Stomach smooth muscle (tissue), 2 donors: ENCODE data around the gene PTPRK.
"Not testable (repeated sequence)": the region's sequence is repeated elsewhere in the genome, so short reads cannot be mapped to it uniquely, and the experiment has no call there.

Experiments used
- H3K27ac ChIP-seq: one replicate; pipeline ENCODE4 v1.7.0; 2013; ENCODE audit warnings: mild to moderate bottlenecking, low read length, inconsistent platforms
- H3K27me3 ChIP-seq, 2 donors: one replicate each; pipeline ENCODE4 v1.7.0; 2013; ENCODE audit warnings: low read length in 2 of 2; ENCODE audit not compliant: insufficient read depth in 2 of 2, control insufficient read depth in 1 of 2
- H3K36me3 ChIP-seq, 2 donors: one replicate each; pipeline ENCODE4 v1.7.0; 2013; ENCODE audit warnings: low read length in 2 of 2; ENCODE audit not compliant: control insufficient read depth in 2 of 2, insufficient read depth in 2 of 2
- H3K4me1 ChIP-seq: one replicate; pipeline ENCODE4 v1.7.0; 2013; ENCODE audit warnings: low read length; ENCODE audit not compliant: control insufficient read depth, insufficient read depth
- H3K4me3 ChIP-seq, 2 donors: one replicate each; pipeline ENCODE4 v1.7.0; 2013; ENCODE audit warnings: low read length in 2 of 2
- H3K9ac ChIP-seq, 2 donors: one replicate each; pipeline ENCODE4 v1.7.0; 2013; ENCODE audit warnings: low read length in 2 of 2, mild to moderate bottlenecking in 1 of 2
- H3K9me3 ChIP-seq, 2 donors: one replicate each; pipeline ENCODE4 v1.7.0; 2013; ENCODE audit warnings: low read length in 2 of 2; ENCODE audit not compliant: control insufficient read depth in 2 of 2
- donor health status: healthy.
- donor health status: Pancreatic carcinoma.

PTPRK gene

DNA sequence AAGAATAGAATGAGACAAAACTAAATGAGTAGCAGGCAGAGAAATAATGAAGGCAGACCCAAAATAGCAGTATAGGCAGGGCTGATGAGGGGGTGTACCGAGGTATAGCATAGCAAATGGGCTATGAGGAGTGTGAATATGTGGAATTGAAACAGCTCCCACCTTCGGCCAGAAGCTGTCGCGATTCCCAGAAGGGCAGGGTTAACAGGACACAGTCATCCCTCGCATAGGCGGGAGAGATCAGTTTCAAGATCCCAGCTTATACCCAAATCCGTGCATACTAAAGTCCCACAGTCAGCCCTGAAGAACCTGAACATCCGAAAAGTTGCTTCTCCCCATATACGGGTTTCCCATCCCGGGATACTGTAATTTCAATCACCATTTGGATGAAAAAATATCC, 82.7 kb downstream of the PTPRK start:
- Histone ChIP-seq H3K4me3 (no peak overlapping the region), H3K27ac (no peak overlapping the region), H3K36me3 (no peaks in the 10 kb centered on the region), H3K4me1 (peaks cover 6% of the 10 kb centered on the region), H3K27me3 (no peaks in the 10 kb centered on the region), H3K9me3 (no peaks in the 10 kb centered on the region), H3K9ac (no peak overlapping the region)

DNA sequence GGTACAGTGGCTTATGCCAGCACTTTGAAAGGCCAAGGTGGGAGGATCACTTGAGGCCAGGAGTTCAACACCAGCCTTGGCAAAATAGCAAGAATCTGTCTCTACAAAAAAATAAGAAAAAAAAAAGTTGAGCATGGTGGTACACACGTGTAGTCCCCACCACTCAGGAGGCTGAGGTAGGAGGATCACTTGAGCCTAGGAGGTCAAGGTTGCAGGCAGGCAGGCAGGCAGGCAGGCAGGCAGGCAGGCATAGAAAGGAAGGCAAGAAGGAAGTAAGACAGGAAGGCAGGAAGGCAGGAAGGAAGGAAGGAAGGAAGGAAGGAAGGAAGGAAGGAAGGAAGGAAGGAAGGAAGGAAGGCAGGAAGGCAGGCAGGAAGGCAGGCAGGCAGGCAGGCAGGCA, 85.6 kb downstream of the PTPRK start:
- H3K27me3 ChIP-seq, H3K27ac ChIP-seq, H3K4me1 ChIP-seq: not testable (repeated sequence)

DNA sequence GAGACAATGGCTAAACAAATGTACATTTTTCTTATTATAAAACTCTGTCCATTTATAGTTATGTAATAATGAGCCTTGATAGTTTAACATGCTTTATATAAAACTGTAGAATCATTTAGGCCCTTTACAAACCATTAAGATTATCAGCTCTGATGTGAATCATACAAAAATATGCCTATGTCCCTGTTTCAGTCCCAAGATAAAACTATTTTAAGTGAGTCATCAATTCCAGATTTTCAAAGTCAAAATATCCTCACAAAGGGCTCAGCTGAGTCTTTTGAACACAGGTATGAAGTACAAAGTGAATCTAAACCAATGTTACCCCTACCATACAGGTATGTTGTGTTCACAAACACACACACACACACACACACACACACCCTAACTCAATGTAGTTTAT, 88.0 kb downstream of the PTPRK start:
- Histone ChIP-seq H3K4me3 (no peak overlapping the region), H3K4me1 (no peaks in the 10 kb centered on the region), H3K27ac (no peak overlapping the region), H3K27me3 (no peaks in the 10 kb centered on the region), H3K9ac (no peak overlapping the region), H3K36me3 (no peaks in the 10 kb centered on the region), H3K9me3 (no peaks in the 10 kb centered on the region)

More for the DNA sequence above, 85.6 kb downstream of the PTPRK start:
- H3K9me3 ChIP-seq, H3K9ac ChIP-seq, H3K4me3 ChIP-seq, H3K36me3 ChIP-seq: not testable (repeated sequence)

DNA sequence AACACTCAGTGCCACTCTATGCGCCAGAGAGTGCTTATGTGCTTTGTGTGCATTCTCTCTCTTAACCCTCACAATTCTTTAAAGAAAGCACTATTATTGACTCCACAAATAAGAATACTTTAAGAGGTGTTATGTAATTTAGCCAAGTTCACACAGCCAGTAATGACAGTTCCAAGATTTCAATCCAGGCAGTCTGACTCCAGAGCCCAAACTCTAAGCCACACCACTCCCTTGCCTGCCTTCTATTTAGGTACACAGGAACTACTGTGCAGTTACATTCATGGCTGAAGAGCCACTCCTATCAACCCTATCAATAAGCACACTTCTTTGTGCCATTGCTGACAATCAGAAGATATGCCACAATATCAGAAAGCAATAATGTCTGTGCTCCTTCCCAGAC, 93.3 kb downstream of the PTPRK start:
- H3K9ac ChIP-seq: no peak overlapping the region
- no peak overlapping the region for H3K27ac ChIP-seq
- no peaks in the 10 kb centered on the region for H3K9me3 ChIP-seq
- no peaks in the 10 kb centered on the region for H3K4me1 ChIP-seq
- H3K4me3 ChIP-seq: no peak overlapping the region
- H3K36me3 ChIP-seq: no peaks in the 10 kb centered on the region
- H3K27me3 ChIP-seq: no peaks in the 10 kb centered on the region

DNA sequence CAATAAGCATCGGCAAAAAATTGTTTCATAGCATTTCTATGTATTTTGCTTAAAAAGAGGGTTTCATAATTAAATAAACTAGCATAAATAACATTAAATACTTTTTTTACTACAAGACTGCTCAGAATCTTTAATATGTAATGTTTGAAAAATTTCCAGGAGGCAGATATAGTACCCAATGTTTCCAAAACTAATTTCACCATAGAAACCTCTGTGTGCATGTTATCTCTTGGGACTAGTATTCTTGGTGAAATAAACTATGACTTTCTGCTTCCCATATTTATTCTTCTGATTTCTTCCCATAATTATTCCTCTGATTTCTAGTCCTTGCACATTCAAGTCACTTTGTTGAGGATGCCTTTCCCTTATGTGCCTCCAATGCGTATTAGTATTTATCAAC, 94.5 kb downstream of the PTPRK start:
- H3K27me3 ChIP-seq: no peaks in the 10 kb centered on the region
- no peaks in the 10 kb centered on the region for H3K9me3 ChIP-seq
- H3K27ac ChIP-seq: no peak overlapping the region
- no peak overlapping the region for H3K9ac ChIP-seq
- H3K36me3 ChIP-seq: no peaks in the 10 kb centered on the region
- H3K4me3 ChIP-seq: no peak overlapping the region
- no peaks in the 10 kb centered on the region for H3K4me1 ChIP-seq

DNA sequence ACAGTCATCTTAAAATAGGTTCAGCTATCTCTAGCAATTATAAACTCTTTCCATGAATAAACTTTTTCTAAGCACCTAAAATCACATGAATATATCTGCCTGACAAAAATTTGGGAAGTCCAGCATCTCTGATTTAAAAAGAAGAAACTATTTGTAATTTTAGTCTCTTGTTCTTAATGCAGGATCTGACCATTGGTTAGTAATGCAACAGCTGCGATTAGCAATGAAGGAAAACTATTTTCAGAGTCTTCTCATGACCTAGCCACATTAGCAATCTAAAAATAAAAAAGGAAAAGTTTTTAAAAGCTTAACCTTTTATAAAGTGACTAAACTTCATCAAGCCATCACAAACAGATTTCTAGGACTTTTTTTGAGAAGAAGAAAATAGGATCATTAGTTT, 97.5 kb downstream of the PTPRK start:
- Histone ChIP-seq H3K27ac (no peak overlapping the region), H3K9ac (no peak overlapping the region), H3K27me3 (no peaks in the 10 kb centered on the region), H3K4me3 (no peak overlapping the region), H3K36me3 (no peaks in the 10 kb centered on the region), H3K4me1 (no peaks in the 10 kb centered on the region), H3K9me3 (peaks cover 0 to 6% of the 10 kb centered on the region in 2 donors)

DNA sequence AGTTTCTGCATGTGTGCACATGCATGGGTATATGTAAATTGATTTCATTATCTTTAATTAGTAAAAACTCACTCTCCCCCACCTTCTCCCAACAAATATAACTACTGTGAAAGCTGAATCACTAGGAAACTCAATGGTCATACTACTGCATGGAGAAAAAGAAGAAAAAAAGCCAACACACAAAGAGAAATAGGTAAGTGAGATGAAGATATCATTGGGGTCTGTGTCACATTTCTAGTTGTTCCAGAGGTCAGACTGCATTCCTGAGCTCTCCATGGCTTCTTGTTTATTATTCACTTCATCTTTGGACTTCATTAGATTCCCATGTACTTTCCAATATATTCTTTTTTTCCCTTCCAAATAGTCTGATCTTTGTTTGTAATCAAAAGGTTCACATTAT, 98.2 kb downstream of the PTPRK start:
- Histone ChIP-seq H3K4me1 (no peaks in the 10 kb centered on the region), H3K9me3 (peaks cover 0 to 6% of the 10 kb centered on the region in 2 donors), H3K4me3 (no peak overlapping the region), H3K27ac (no peak overlapping the region), H3K27me3 (no peaks in the 10 kb centered on the region), H3K36me3 (no peaks in the 10 kb centered on the region), H3K9ac (no peak overlapping the region)

DNA sequence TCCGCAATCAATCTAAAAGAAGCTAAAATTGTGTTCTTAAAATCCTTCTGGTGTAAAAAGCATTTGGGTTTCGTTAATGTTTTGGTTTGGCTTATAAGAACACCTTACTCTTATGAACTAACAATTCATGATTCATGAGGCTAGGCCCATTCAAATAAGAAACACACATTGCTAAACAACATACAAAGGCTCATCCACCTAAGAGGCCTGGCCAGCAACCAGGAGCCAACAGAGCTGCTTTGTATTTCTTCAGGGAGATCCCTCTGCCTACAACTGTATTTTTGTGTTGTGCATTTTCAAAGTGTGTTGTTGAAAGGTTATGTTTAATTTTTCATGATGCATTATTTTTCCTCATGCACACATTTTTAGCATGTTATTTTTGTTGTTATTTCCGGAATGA, 98.6 kb downstream of the PTPRK start:
- H3K9ac ChIP-seq: no peak overlapping the region
- H3K4me3 ChIP-seq: no peak overlapping the region
- no peaks in the 10 kb centered on the region for H3K36me3 ChIP-seq
- no peak overlapping the region for H3K27ac ChIP-seq
- no peaks in the 10 kb centered on the region for H3K27me3 ChIP-seq
- H3K4me1 ChIP-seq: no peaks in the 10 kb centered on the region
- H3K9me3 ChIP-seq: peaks cover 0 to 6% of the 10 kb centered on the region in 2 donors

DNA sequence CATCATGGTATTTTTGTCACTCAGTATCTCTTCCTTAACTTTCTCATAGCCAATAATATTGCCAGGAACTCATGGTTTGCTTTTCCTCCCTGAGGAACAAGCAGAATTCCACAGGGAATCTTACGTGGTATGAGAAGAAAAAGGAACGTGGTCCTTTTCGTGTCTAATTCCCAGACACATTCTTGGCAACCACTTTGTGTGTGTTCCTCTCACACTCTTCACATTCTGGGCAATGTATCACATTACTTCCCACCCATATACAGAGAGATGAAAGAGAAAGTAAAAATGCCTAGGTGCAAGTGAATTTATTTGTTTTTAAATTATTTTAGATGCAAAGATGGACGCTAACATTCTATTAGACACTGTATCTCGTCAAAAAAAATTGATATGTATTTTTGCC, 102.7 kb downstream of the PTPRK start:
- Histone ChIP-seq H3K4me1 (no peaks in the 10 kb centered on the region), H3K27me3 (no peaks in the 10 kb centered on the region), H3K9ac (no peak overlapping the region), H3K36me3 (no peaks in the 10 kb centered on the region), H3K4me3 (peak overlapping the region in 1 of 2 donors; percentile 29), H3K27ac (no peak overlapping the region), H3K9me3 (peaks cover 0 to 6% of the 10 kb centered on the region in 2 donors)

DNA sequence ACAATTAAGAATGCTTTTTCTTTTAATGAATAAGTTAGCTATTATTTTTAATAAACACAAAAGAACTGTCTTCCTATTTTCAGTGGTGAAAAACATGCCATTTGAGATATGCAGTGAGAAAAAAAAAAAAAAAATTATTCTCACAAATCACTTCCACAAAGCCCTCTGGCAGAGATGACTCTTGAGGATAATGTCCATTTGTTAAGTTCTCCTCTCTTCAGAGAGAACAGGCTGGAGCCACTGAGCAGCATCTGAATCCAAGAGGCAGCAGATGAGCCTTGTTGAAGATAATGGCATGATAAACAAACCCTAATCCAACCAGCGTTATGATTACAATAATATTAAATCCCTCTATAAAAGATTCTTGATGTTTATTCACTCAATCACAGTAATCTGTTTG, 105.0 kb downstream of the PTPRK start:
- H3K4me3 ChIP-seq: no peak overlapping the region
- H3K9me3 ChIP-seq: peaks cover 0 to 6% of the 10 kb centered on the region in 2 donors
- no peaks in the 10 kb centered on the region for H3K4me1 ChIP-seq
- H3K36me3 ChIP-seq: no peaks in the 10 kb centered on the region
- H3K27me3 ChIP-seq: no peaks in the 10 kb centered on the region
- no peak overlapping the region for H3K9ac ChIP-seq
- no peak overlapping the region for H3K27ac ChIP-seq

DNA sequence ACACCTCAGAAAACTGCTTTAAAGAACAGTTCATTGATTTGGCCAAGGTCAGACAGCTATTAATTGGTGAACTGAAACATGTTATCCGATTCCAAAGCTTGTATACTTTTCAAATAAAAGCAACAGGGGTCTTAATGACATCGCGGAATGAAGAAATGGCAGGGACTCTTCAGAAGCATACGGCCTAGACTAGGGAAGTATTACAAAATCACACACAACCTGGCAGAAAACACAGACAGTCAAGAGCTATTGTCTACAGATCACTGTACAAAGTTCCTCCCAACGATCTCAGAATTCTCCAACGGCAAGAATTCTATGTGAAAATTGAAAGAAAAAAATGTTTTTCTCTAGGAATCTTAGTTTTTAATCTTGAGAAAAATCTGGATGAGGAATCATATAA, 105.5 kb downstream of the PTPRK start:
- no peaks in the 10 kb centered on the region for H3K36me3 ChIP-seq
- no peak overlapping the region for H3K4me3 ChIP-seq
- H3K27ac ChIP-seq: no peak overlapping the region
- H3K9me3 ChIP-seq: peaks cover 0 to 6% of the 10 kb centered on the region in 2 donors
- no peaks in the 10 kb centered on the region for H3K4me1 ChIP-seq
- no peak overlapping the region for H3K9ac ChIP-seq
- no peaks in the 10 kb centered on the region for H3K27me3 ChIP-seq

DNA sequence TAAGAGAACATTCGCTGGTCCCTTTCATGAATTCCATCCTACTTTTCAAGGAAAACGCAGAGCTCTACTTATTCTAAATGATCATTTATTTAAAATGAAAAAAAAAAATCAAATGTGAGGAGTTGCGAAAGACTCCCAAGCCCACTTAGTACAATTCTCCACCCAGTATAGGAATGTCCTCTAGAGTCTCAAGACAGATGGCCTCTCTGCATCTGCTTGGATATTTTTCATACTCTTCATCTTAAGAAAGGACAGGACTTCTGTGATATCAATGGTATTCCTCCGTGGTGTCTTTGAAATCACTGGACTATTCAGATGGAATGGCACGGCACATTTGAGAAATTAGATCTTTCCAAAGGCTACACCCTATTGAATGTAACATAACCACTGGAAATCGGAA, 107.1 kb downstream of the PTPRK start:
- Histone ChIP-seq H3K9me3 (peaks cover 0 to 3% of the 10 kb centered on the region in 2 donors), H3K4me1 (no peaks in the 10 kb centered on the region), H3K27ac (no peak overlapping the region), H3K9ac (no peak overlapping the region), H3K4me3 (no peak overlapping the region), H3K27me3 (no peaks in the 10 kb centered on the region), H3K36me3 (no peaks in the 10 kb centered on the region)
